ENCODE measurements around the gene OR13C8.

- TF ChIP-seq POLR2A (IDR thresholded peaks at IDR 0.05; ENCODE audit: low read length) (no peak), GATA1 (IDR thresholded peaks at IDR 0.05; ENCODE audit: low read depth, low read length) (no peak)
Measured at GRCh38 chr9:104556830-104557634, 11.9 kb upstream of the OR13C8 start.

Measured in erythroblast (primary cell).